HG02943 (cell line): ENCODE measurements around the gene TLCD1.

Experiments
- ATAC-seq: cut with Tn5 transposase; IDR thresholded peaks from one replicate; pipeline ENCODE4 v1.9.1; 2021; ENCODE audit warnings: mild to moderate bottlenecking, low read depth, moderate library complexity; ENCODE audit not compliant: unreplicated experiment

TLCD1 gene

DNA sequence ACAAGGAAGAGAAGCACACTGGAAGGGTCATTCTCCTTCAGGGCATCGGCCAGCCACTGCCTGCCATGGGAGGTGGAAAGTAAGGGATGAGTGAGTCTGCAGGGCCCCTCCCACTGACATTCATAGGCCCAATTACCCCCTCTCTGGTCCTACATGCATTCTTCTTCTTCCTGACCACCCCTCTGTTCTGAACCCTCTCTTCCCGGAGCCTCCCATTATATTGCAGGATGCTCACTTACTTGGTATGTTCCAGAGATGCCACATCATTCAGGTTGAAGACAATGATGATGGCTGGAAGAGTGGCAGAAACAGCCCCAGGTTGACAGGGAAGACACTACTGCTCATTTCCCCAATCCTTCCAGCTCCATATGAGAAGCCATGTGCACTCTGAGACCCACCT lies 10.8 kb downstream of the TLCD1 start:
- no peak for ATAC-seq

- no peak for ATAC-seq
These were observed 11.8 kb downstream of the TLCD1 start for GRCh38 chr17:28714281-28714680.

DNA sequence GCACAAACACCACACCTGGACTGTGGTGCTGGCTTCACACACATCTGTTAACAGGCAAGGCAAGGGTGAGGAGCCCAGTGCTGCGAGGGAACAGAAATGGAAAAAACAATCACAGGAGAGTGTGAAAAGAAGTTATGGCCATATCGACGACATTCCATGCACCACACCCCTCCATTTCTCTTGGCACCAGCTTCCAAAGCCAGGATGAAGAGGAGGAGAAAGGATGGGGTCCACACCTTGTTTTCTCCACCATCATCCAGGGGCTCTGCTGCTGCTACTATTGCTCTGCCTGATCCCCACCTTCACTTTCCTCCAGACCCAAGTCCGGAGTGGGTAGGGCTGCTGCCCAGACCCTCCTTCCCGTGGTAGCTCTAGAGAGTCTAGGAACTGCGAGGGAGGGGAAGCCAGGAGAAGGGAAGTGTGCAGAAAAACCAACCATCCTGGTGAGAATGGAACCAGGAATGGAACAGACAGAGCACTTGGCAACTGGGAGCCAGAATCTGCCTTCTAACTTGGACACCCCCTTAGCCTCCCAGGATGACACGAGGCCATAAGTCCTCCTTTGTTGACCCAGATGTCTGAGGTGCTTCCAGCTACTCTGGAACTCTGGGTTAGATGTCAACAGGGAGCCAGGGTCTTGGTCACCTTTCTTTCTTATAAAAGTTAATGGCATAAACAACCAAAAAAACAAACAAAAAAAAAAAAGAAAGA lies 13.2 kb downstream of the TLCD1 start:
- ATAC-seq = no peak

GRCh38 chr17:28712032-28712704 lies 13.9 kb downstream of the TLCD1 start:
- no peak for ATAC-seq

DNA sequence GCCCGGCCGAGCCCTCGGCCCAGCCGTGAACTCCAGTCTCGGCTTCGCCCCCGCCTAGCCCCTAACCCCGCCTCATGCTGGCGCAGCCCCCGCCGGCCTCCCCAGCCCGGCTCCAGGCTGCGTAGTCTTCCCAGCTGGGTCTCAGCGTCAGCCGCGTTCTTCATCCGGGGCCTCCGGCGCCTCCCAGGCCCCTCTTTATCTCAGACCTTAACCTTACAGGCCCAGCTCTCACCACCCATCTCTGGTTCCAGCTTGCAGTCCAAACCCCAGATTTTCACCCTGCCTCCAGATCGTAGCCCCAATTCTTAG lies 14.4 kb downstream of the TLCD1 start, which contains the start of gene PROCA1:
PROCA1 (minus strand) TSS at position 166 of the 309 bp plus-strand sequence. CDS start 228 bp downstream, outside the sequence.
- peak; percentile 21 for ATAC-seq

- peak; percentile 61 for ATAC-seq
These were observed 14.9 kb downstream of the TLCD1 start for GRCh38 chr17:28710861-28711722.

DNA sequence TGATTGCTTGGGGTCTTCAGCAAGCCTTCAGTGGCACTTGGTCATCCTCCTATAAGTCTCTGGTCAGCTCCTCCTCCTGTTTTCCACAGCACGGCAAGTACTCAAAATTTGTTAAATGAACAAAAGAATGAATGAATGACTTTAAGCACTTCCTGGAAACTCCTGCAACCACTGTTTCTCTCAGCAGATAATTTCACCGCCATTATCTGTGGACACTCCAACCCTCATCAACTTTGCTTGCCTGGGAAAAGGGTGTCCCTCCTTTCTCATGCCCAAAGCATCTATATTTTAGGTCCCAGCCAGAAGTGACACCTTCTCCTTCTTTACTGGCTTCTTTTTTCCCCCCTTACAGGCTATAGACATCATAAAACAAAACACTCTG lies 18.7 kb downstream of the TLCD1 start:
- ATAC-seq = no peak

- ATAC-seq = no peak
These were observed 19.3 kb downstream of the TLCD1 start for GRCh38 chr17:28706471-28707338.

GRCh38 chr17:28705728-28706334 lies 20.2 kb downstream of the TLCD1 start:
- no peak for ATAC-seq

- ATAC-seq = no peak
These were observed 20.9 kb downstream of the TLCD1 start for GRCh38 chr17:28705074-28705659.

GRCh38 chr17:28704219-28704858 lies 21.7 kb downstream of the TLCD1 start:
- no peak for ATAC-seq

DNA sequence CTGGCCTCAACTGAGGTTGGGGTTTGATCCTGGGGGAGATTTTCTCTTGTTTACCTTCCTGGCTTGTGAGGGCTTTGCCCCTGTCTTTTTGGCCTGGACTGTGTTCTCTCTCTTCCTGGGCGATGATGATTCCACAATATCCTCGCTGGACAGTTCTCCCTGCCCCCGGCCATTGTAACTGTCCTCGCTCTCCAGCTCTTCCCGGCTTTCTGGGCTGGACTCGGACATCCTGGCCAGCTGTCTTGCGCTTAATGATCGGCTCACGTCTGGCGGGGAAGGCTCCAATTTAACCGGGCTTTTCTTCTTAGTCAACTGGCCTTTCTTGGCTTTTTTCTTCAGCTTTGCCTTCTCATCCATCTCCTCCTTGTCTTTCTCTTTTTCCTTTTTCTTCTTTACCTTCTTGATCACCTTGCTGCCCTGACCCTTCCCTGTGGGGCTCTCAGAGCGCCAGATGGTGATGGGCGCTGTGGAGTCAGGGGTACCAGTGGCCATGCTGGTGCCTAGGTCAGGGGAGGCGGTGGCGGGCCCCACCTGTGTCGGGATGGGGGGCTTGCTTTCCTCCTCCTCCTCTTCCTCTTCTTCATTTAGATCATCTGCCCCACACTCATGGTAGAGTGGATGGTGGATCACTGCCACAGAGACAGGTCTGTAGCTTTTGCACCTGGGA lies 22.3 kb downstream of the TLCD1 start:
- ATAC-seq = no peak

- ATAC-seq = no peak
These were observed 23.3 kb downstream of the TLCD1 start for GRCh38 chr17:28702752-28703150.

DNA sequence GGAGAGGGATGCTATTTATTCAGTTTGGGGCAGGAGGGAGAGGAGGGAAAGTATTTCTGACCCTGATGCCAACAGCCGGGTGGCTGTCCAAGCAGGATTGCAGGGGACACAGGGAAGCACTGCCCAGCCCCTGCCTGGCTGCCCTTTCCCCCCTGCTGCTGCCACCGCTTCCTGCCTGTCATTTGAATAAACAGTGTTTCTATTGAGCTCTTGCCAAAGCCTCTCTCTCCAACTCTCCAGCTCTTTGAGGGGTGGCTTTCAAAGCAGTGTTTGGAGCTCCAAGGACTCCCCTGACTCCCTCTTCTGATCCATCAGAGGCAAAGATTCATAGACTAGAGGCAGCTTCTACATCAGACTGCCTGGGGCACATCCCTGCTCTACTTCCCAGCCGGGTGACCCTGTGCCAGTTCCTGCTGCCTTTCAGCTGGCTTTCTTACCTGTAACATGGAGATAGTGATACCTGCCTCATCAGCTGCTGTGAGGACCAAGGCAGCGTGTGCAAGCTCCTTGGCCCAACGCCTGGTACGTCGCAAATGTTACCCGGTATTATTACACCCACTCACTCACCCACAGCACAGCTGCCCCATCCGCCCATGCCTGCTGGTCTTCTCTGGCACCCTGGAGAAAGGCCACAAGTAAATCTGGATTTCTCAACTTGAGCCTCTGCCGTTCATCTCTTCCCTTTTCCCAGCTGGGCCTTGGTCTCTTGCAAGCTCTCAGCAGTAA lies 23.8 kb downstream of the TLCD1 start:
- no peak for ATAC-seq

DNA sequence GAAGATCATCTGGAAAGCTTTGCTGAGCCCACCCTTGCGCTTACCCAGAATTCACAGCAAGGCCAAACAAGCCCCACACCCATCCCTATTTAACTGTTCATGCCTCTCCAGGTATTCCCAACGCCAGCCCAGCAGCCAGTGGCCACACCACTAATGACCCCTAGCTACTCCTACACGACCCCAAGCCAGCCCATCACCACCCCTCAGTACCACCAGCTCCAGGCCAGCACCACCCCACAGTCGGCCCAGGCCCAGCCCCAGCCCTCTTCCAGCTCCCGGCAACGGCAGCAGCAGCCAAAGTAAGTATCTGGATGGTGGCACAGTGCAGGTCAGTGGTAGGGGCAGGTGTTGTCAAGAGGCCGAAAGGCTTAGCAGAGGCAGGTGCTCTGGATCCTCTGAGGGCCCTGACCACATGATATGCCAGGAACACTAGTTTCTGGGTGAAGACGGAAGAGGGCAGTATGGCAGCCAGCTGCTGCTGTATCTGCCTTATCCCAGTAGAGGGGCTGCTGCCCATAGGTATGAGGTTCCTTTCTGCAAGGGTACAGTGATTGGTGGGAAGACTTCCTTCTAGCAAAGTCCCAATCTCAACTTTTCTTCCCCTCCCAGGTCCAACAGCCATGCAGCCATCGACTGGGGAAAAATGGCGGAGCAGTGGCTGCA lies 25.1 kb downstream of the TLCD1 start:
- ATAC-seq = no peak

- no peak for ATAC-seq
These were observed 25.8 kb downstream of the TLCD1 start for GRCh38 chr17:28700278-28700677.

- no peak for ATAC-seq
These were observed 27.6 kb downstream of the TLCD1 start for GRCh38 chr17:28698253-28698941.
